ENCODE results near the gene FHAD1. TPM values are rescaled to one million over a fixed set of nuclear protein-coding genes. Genes with fewer than 3 reads are reported as not detected.
A peak's percentile ranks its signal among the peaks of the same experiment; 100 is the strongest.

The FHAD1 gene
- total RNA-seq, 1 donor from 2014 or later: 0.32 TPM

DNA sequence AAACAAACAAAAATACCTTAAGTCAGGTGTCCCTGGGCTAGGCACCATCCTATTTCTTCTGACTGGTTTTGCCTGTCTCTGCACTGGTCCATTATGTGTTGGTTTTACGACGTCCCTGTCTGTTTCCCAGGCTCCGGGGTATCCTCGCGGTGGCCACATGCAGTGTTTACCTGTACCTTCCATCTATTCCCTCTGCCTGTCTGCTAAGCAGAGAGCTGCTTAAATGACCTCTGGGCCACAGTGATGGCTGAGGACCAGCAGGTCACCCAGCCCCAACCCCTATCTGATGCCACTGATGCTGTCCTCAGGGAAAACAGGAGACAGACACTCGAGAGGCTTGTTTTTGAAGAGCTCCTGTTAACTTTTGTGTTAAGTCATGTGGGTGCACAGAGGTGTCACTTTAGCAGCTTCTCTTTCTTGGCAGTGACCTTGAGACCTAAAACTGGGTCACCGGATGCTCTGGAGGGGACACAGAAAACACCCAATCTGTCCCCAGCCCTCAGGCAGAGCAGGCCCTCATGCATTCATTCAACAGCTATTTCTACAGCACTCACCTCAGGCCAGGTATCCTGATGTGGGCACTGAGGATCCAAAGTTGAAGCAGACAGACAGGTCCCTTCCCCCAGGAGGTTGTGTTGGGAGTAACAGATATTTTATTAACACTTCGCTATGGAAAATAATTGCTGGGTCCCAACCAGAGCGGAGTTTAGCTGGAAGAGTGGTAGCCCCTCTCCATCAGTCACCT, 158.3 kb downstream of the FHAD1 start:
- ATAC-seq: no peak

GRCh38 chr1:15406614-15407559, 159.9 kb downstream of the FHAD1 start:
- no peak for ATAC-seq

- no peak for ATAC-seq
Observed at GRCh38 chr1:15407580-15407979, 160.6 kb downstream of the FHAD1 start.

DNA sequence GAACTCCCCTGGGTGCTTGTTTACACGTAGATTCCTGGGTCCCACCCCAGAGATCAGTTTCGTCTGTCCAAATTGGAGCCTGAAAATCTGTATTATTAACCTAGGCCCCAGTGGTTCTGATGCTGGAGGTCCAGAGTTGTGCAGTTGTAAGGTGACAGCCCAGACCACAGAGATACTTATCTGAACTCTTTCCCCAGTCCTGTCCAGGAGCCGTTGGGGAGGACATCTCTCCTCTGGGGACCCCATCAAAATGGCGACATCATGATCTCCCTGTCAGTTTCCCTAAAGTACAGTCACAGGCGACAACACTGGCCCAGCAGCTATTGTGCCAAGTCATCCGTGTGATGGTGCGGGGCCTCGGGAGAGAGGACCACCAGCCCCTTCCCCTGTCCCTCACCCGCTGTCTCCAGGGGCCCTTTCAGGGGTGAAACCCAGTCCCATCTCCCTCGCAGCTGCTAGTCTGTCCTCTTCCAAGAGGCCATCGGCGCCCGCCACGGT, 161.9 kb downstream of the FHAD1 start:
- no peak for ATAC-seq

- peak; percentile 81 for ATAC-seq
Observed at GRCh38 chr1:15409388-15410222, 162.6 kb downstream of the FHAD1 start, which contains the start of gene EFHD2. Gene EFHD2, plus strand, starts transcription at chr1:15409888. Its CDS starts 84 bp downstream, at chr1:15409972.

DNA sequence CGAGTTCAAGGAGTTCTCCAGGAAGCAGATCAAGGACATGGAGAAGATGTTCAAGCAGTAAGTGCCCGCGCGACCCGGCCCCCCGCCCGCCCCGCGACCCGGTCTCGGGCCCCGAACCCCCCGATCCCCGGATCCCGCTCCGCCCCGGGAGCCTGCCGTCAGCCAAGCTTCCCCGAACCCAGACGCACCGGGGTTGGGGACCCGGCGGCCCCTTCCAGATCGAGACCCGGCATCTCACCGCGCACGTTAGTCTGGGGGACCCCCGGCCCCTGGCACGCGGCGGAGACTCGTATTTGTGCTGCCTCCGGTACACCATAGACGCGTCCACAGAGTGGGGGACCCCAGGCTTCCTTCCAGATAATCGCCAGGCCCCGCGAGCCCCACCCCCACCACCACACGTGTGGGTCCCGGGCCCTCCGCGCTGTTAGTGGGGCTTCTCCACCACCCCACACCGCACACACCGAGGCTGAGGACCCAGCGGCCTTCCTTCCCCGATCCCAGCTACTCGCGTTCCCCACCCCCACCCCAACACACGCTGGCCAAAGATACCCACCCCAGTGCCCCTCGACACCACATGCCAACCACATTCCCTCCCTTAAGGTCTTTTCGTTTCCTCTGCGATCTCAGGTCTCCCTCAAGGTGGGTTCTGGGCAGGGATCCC, 163.3 kb downstream of the FHAD1 start:
- ATAC-seq: peak; percentile 2

DNA sequence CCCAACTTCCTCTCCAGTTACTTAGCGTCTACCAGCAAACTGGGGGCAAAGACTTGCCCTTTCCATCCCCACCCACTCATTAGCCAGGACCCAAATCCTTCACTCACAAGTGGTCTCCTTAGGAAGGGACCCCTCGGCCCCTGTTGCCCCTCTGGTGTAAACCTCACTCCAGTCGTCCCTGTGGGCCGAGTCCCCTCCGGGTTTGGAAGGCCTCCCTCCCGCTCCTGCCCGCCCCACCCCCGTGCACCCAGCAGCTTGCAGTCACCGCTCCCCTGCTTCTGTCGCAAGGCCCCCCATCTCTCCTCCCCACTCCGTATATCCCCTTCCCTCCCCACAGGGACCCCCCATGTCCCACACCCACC, 163.8 kb downstream of the FHAD1 start:
- ATAC-seq: no peak

DNA sequence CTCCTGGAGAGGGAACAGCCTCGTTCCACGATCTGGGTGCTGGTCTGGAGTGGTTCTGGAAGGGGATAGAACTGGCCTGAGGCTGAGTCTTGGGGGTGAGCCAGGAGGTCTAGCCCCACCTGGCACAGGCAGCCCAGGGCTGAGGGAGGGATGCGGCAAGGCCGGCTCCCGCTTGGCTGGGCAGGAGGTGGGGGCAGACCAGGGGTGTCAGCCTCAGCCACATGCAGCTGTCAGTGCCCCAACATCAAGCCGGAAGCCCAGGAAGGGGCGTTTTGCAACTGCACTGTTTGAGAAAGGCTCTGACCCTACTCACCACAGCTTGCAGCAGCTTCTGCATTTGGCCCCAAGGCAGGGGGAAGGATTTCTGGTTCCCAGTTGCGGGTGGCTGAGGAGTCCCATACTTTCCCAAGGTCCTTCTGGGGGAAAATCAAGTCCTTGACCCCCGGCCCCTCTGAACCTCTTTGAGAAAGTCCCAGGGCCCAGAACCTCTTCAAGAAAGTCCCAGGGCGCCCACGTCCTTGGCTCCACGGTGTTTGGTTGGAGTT, 164.6 kb downstream of the FHAD1 start:
- peak; percentile 9 for ATAC-seq

GRCh38 chr1:15412175-15412800, 165.3 kb downstream of the FHAD1 start:
- no peak for ATAC-seq

- no peak for ATAC-seq
Observed at GRCh38 chr1:15412843-15413242, 165.8 kb downstream of the FHAD1 start.

- ATAC-seq: no peak
Observed at GRCh38 chr1:15413563-15414444, 166.8 kb downstream of the FHAD1 start.

GRCh38 chr1:15414445-15414983, 167.5 kb downstream of the FHAD1 start:
- no peak for ATAC-seq

DNA sequence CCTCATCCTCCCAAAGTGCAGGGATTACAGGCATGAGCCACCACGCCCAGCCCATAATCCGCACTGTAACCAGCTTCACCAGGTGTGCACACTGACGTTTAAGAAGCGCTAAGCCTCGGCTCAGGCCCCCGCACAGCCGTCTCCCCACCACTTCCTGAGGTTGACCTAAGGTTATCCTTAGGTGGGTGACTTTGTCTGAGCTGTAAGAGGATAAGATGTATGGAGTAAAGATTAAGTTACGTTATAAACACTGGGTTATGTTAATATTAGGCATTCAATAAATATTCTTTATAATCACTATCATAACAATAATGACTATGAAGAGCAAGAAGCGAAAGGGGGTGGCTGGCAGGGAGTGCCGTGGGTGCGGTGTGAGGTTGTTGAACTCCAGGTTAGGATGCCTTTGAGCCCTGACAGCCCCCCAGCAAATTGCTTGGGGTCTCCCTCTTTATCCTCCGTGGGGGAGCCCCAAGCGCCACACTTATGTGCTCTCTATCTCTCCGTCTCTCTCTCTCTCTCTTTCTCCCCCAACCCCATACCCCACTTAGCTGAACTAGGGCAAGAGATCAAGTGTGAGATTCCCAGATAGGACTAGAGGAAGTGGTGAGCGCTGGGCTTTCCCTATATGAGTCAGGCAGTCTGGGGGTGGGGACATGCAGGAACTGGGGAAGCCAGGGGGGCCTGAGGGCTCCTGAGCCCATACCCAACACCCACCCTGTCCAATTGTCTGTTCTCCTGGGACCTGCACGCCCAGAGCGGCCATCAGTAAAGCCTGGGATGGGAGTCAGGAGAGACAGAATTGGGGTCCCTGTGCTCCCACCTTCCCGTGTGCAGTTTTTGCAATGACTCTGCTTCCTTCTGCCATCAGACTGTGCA, 170.3 kb downstream of the FHAD1 start:
- ATAC-seq: peak; percentile 75

GRCh38 chr1:15418806-15419515, 171.9 kb downstream of the FHAD1 start:
- ATAC-seq: peak; percentile 56

DNA sequence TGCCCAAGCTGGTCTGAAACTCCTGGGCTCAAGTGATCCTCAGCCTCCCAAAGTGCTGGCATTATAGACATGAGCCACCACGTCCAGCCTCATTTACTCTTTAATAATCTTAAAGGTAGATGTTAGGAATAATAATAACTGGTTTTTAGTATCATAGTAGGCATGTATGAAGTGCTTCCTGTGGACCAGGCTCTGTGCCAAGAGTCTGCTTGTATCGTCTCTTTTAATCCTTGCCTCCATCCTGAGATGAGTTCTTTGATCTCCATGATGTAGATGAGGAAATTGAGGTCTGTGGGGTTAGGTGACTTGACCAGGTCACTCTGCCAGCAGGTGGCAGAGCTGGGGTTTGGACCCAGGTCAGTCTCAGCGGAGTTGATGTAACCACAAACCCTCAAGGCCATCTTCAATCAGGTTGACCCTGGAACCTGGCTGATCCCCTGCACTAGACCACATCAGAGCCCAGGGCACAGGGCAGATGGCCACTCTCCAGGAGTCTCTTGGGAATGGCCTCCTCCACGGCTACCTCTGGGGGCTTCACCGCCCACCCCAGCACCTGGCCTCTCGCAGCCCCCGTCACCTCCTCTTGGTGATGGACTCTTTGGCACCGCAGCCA, 173.9 kb downstream of the FHAD1 start:
- ATAC-seq: no peak

DNA sequence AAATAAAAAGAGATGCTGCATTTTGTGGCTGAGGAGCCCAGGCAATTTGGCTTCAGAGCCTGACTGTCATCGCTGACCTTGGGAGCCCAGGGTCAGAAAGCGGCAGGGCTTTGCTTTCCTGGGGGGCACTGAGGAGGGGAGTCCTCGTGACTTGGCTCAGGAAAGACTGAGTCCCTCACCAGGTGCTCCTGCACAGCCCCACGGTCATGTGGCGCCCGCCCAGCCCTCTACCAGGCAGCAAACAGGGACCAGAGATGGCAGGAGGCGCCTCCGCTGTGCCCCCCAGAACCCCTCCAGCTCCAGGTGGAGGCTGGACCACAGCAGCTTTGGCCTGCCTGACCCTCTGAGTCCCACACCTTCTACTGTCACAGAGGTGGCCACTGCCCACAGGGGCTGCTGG, 175.8 kb downstream of the FHAD1 start:
- no peak for ATAC-seq

DNA sequence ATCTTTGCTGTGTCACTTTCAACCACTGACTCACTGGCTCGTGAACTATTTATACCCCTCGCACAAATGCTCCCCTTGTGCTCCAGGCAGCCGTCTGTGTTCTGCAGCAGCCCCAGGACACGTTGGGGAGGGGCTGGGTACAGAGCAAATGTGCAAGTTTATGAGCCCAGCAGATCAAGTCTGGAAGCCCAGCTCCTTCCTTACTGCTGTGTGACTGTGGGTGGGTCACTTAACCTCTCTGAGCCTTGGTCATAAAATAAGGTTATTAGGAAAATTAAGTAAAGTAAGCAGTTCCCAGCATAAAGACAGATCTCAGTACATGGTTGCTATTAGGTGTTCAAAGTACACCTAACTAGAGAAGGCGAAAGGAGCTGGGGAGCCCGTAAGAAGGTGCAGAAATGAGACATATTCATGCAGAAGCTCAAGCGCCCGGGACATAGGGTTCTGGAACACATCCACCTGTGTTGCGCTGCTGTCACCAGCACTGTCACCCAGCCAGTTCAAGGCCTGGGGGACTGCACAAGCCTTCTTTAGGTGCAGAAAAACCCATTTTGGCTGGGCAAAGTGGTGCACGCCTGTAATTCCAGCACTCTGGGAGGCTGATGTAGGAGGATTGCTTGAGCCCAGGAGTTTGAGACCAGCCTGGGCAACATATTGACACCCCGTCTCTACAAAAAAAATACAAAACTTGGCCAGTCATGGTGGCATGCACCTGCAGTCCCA, 176.5 kb downstream of the FHAD1 start:
- no peak for ATAC-seq

Data from esophagus mucosa (tissue), 1 donor.